ENCODE data around the gene CEP85L. TPM values are rescaled to one million over a fixed set of nuclear protein-coding genes. Genes with fewer than 3 reads are reported as not detected.

CEP85L gene
- total and polyA plus RNA-seq, 2 of the 13 experiments (the other 11 are each of a cell fraction or from before 2014, with no cell fraction given): 0.44 to 1.7 TPM

- no peak for TF ChIP-seq MLXIP (CRISPR knock-in tag; IDR thresholded peaks at IDR 0.05; ENCODE audit: borderline replicate concordance)
- no peak for TF ChIP-seq THAP8 (CRISPR knock-in tag; IDR thresholded peaks at IDR 0.05; ENCODE audit: borderline replicate concordance)
- TF ChIP-seq POLR2AphosphoS2 (IDR thresholded peaks at IDR 0.05; ENCODE audit: low read depth, low read length): no peak
- no peak for TF ChIP-seq ZNF891 (CRISPR knock-in tag; IDR thresholded peaks at IDR 0.05)
- no peak for TF ChIP-seq ZNF841 (CRISPR knock-in tag; IDR thresholded peaks at IDR 0.05; ENCODE audit: borderline replicate concordance)
- TF ChIP-seq NR3C1 (CRISPR knock-in tag; IDR thresholded peaks at IDR 0.05): no peak
Measured at GRCh38 chr6:118667988-118668387, 16.6 kb upstream of the CEP85L start (continued).

- Histone ChIP-seq H3K4me3 (replicated peaks in 1 of 3; ENCODE audit: insufficient read depth in 1 of 3, low read depth in 2 of 3, low read length in 3 of 3) (no peak overlapping the region), H3K27me3 (ENCODE audit: control insufficient read depth in 1 of 2, insufficient read depth in 2 of 2, low read length in 2 of 2) (peaks cover 0 to 22% of the 10 kb centered on the region in 2 experiments; a peak in 3 of 5 replicates), H3K9ac (ENCODE audit: insufficient read depth, low read depth, low read length) (no peak overlapping the region), H3K9me3 (ENCODE audit: low read length) (no peaks in the 10 kb centered on the region), H4K20me1 (ENCODE audit: insufficient read depth, low read length) (no peaks in the 10 kb centered on the region), H2AFZ (ENCODE audit: low read length) (no peak overlapping the region), H3K4me2 (ENCODE audit: low read depth, low read length) (no peak overlapping the region), H3K79me2 (ENCODE audit: insufficient read depth, low read length) (no peaks in the 10 kb centered on the region), H3K4me1 (ENCODE audit: insufficient read depth, low read length) (no peaks in the 10 kb centered on the region), H3K27ac (ENCODE audit: extremely low read length, insufficient read depth, low read length) (no peak overlapping the region), H3K36me3 (replicated peaks in 1 of 2; ENCODE audit: control insufficient read depth in 1 of 2, insufficient read depth in 2 of 2, low read length in 2 of 2) (no peaks in the 10 kb centered on the region)
- intact Hi-C loops (cut with micrococcal nuclease; ENCODE audit: unreplicated experiment) (no loop called here), in situ Hi-C loops (cut with HindIII; ENCODE audit: extremely low pct_ligation_motif_present, low pct_unique_long_range_greater_than_20kb) (no loop called here)
- ChIA-PET POLR2A (interaction anchor here (0.6 kb wide), 1 partner anchor 173 kb away, joined by 3 read pairs; no protein-coding TSS in a partner anchor), CTCF (ENCODE audit: low intra/inter-chr PET ratio, low total read pairs) (no interaction called here)
- BruUV-seq (replicated peaks): no TSS peak
- DNase-seq (ENCODE audit: low spot score) (no peak), FAIRE-seq (no peak), ATAC-seq (no peak)
- 32% methylated on average over 3 of the region's 3 CpGs for WGBS (ENCODE audit: low lambda C conversion rate)
- TF ChIP-seq TCF12 (IDR thresholded peaks at IDR 0.05): no peak
- TF ChIP-seq TCF12 (CRISPR knock-in tag; IDR thresholded peaks at IDR 0.05): no peak
- TF ChIP-seq PRDM4 (CRISPR knock-in tag; IDR thresholded peaks at IDR 0.05; ENCODE audit: borderline replicate concordance): no peak
- TF ChIP-seq ZNF101 (CRISPR knock-in tag; IDR thresholded peaks at IDR 0.05; ENCODE audit: borderline replicate concordance, low read depth): no peak
- TF ChIP-seq HES4 (CRISPR knock-in tag; IDR thresholded peaks at IDR 0.05; ENCODE audit: borderline replicate concordance): no peak
Measured at GRCh38 chr6:118665011-118665410, 13.6 kb upstream of the CEP85L start.

Data from HepG2 (cell line).